Endothelial cell of umbilical vein (primary cell): ENCODE data around the gene LRFN2. TPM values are rescaled to one million over a fixed set of nuclear protein-coding genes. Genes with fewer than 3 reads are reported as not detected.

Source experiments
- BruUV-seq: library from RNA; stranded (reverse); fragments of 400-500 nt; replicated peaks from 2 replicates; lab custom pipeline; 2021; lab: Mats Ljungman, UMichigan
- CTCF ChIA-PET: fragments of 300-600, 350-600 bp; sonication (Branson Sonifier 250); formaldehyde crosslinking; loops from one replicate; lab custom pipeline; 2021; ENCODE audit warnings: antibody characterized with exemption, inconsistent platforms; lab: Charles Lee
- POLR2A ChIA-PET: fragments of 300-600, 350-600 bp; sonication (Branson Sonifier 250); formaldehyde crosslinking; loops from one replicate; lab custom pipeline; 2021; ENCODE audit warnings: antibody characterized with exemption, inconsistent platforms; lab: Charles Lee
- DNase-seq: peaks from one replicate; pipeline ENCODE4 v3.0.0-alpha.2; 2011; ENCODE audit warnings: low read depth, low spot score
- FAIRE-seq: peaks from 2 replicates; lab custom pipeline; 2011; peaks lifted over from hg19 to GRCh38; lab: Jason Lieb, UNC
- H2AFZ ChIP-seq: 2 replicates; pipeline ENCODE4 v1.6.0; 2012; ENCODE audit warnings: low read depth, low read length, control low read depth, inconsistent platforms
- H3K27ac ChIP-seq: 2 replicates; pipeline ENCODE4 v1.5.1; 2011; ENCODE audit warnings: low read depth, mild to moderate bottlenecking, control low read depth, low read length, moderate library complexity; ENCODE audit not compliant: insufficient read depth
- H3K27me3 ChIP-seq, 2 experiments: 2 replicates each; pipeline versions ENCODE4 v1.6.0 to v1.6.1; 2011; ENCODE audit warnings: low read length in 2 of 2, mixed read lengths in 1 of 2; ENCODE audit not compliant: control insufficient read depth in 2 of 2, insufficient read depth in 2 of 2
- H3K36me3 ChIP-seq, 2 experiments: 2 replicates in 1 of 2; 3 replicates in 1 of 2; pipeline ENCODE4 v1.5.1; 2011; ENCODE audit warnings: low read length in 2 of 2, mild to moderate bottlenecking in 1 of 2, moderate library complexity in 1 of 2; ENCODE audit not compliant: control insufficient read depth in 2 of 2, insufficient read depth in 2 of 2; ENCODE audit errors: extremely low read depth in 1 of 2
- H3K4me1 ChIP-seq: 3 replicates; pipeline ENCODE4 v1.5.1; 2011; ENCODE audit warnings: mild to moderate bottlenecking, low read length; ENCODE audit not compliant: control insufficient read depth, insufficient read depth; ENCODE audit errors: extremely low read depth
- H3K4me2 ChIP-seq: 2 replicates; pipeline ENCODE4 v1.6.1; 2011; ENCODE audit warnings: low read length, control low read depth, mixed read lengths; ENCODE audit not compliant: insufficient read depth
- H3K4me3 ChIP-seq, 3 experiments: fragments of 200-600 bp in 1 of 3; sonication (generic), shearing (Covaris generic) in 1 of 3; replicated peaks in 1 of 3; 2 replicates each; pipeline ENCODE4 v1.5.1; 2011 to 2016; ENCODE audit warnings: control low read depth in 3 of 3, low read length in 3 of 3, mild to moderate bottlenecking in 2 of 3, inconsistent platforms in 1 of 3, low read depth in 1 of 3, moderate library complexity in 1 of 3; ENCODE audit not compliant: insufficient read depth in 1 of 3
- H3K79me2 ChIP-seq: 2 replicates; pipeline ENCODE4 v1.6.0; 2012; ENCODE audit warnings: low read length, inconsistent platforms; ENCODE audit not compliant: control insufficient read depth, insufficient read depth
- H3K9ac ChIP-seq: replicated peaks from 2 replicates; pipeline ENCODE3; 2011; ENCODE audit warnings: low read length, control low read depth; ENCODE audit not compliant: insufficient read depth; ENCODE audit errors: extremely low read depth
- H3K9me1 ChIP-seq: replicated peaks from 3 replicates; pipeline ENCODE4 v1.6.0; 2011; ENCODE audit warnings: mild to moderate bottlenecking, low read length; ENCODE audit not compliant: control insufficient read depth, insufficient read depth; ENCODE audit errors: extremely low read depth
- H3K9me3 ChIP-seq: replicated peaks from 2 replicates; pipeline ENCODE4 v1.5.1; 2012; ENCODE audit warnings: low read length, inconsistent platforms; ENCODE audit not compliant: control insufficient read depth, insufficient read depth
- H4K20me1 ChIP-seq: replicated peaks from 2 replicates; pipeline ENCODE3; 2011; ENCODE audit warnings: mild to moderate bottlenecking, low read length; ENCODE audit not compliant: control insufficient read depth, insufficient read depth; ENCODE audit errors: extremely low read depth
- CTCF ChIP-seq, 2 donors: IDR thresholded peaks; 1 replicate in 1 of 2; 2 replicates in 1 of 2; pipeline ENCODE4 v1.5.1; 2011; ENCODE audit warnings: low read length in 2 of 2, mild to moderate bottlenecking in 2 of 2, moderate library complexity in 2 of 2, control low read depth in 1 of 2, inconsistent platforms in 1 of 2, low read depth in 1 of 2; ENCODE audit not compliant: insufficient read depth in 1 of 2; ENCODE audit errors: extremely low read depth in 1 of 2
- EZH2 ChIP-seq: IDR thresholded peaks from 2 replicates; pipeline ENCODE4 v1.6.1; 2012; ENCODE audit warnings: borderline replicate concordance, low read depth, mild to moderate bottlenecking, moderate library complexity, low read length, inconsistent platforms; ENCODE audit not compliant: severe bottlenecking
- FOS ChIP-seq: IDR thresholded peaks from 2 replicates; pipeline ENCODE4 v1.6.1; 2011; ENCODE audit warnings: mild to moderate bottlenecking, low read length, moderate library complexity, borderline replicate concordance; ENCODE audit not compliant: insufficient read depth
- GATA2 ChIP-seq: IDR thresholded peaks from 2 replicates; pipeline ENCODE4 v1.7.0; 2011; ENCODE audit warnings: low read depth, mild to moderate bottlenecking, moderate library complexity, mixed read lengths, low read length; ENCODE audit not compliant: insufficient read length, insufficient read depth
- JUN ChIP-seq: IDR thresholded peaks from 2 replicates; pipeline ENCODE4 v1.6.1; 2011; ENCODE audit warnings: borderline replicate concordance, low read depth; ENCODE audit not compliant: insufficient read length, insufficient read depth
- MAX ChIP-seq: IDR thresholded peaks from 2 replicates; pipeline ENCODE4 v1.6.1; 2011; ENCODE audit not compliant: insufficient read depth, insufficient read length
- MYC ChIP-seq: IDR thresholded peaks from one replicate; pipeline ENCODE4 v1.6.1; 2011; ENCODE audit warnings: mild to moderate bottlenecking, low read depth, low read length
- POLR2A ChIP-seq: IDR thresholded peaks from 2 replicates; pipeline ENCODE4 v1.6.1; 2012; ENCODE audit warnings: low read depth, mild to moderate bottlenecking, control low read depth, low read length
- POLR2AphosphoS5 ChIP-seq: IDR thresholded peaks from 2 replicates; pipeline ENCODE4 v1.6.1; 2012; ENCODE audit warnings: low read depth, mild to moderate bottlenecking, control low read depth, low read length, moderate library complexity; ENCODE audit not compliant: insufficient read depth
- dilution Hi-C: fragments of 300-500 bp; cut with MboI; formaldehyde crosslinking; loops from one replicate; pipeline ENCODE4 v1.15.0; 2019; ENCODE audit warnings: low sequenced_read_pairs; ENCODE audit not compliant: extremely low pct_ligation_motif_present
- intact Hi-C: fragments of 100-400 bp; cut with micrococcal nuclease; formaldehyde crosslinking; loops from one replicate; pipeline ENCODE4 v1.10.0; 2022
- polyA plus RNA-seq, 4 experiments: library from polyadenylated mRNA; depleted of rRNA in 3 of 4; stranded (reverse) in 3 of 4; unstranded in 1 of 4; fragments of >200 nt; gene quantifications; 2 replicates each; pipeline versions ENCODE4 v1.2.1 to v1.2.3, GENCODE V29; 2011 to 2012; ENCODE audit warnings: missing spikeins in 1 of 4
- total RNA-seq: library from RNA; stranded (reverse); gene quantifications from 2 replicates; pipeline ENCODE4 v1.2.3, GENCODE V29; 2021

Gene LRFN2
- total and polyA plus RNA-seq, 2 donors (not counting 3 experiments of a cell fraction or from before 2014, with no cell fraction given): not detected

- no peak for FAIRE-seq
Observed at GRCh38 chr6:40444312-40444711, 142.9 kb downstream of the LRFN2 start.

More at GRCh38 chr6:40444312-40444711, 142.9 kb downstream of the LRFN2 start:
- H3K4me3 ChIP-seq: no peak overlapping the region
- no peak overlapping the region for H3K9ac ChIP-seq
- dilution Hi-C loops: no loop called here
- TF ChIP-seq POLR2AphosphoS5 (no peak), FOS (no peak), MAX (no peak), EZH2 (no peak), JUN (no peak), MYC (no peak), CTCF (IDR thresholded peaks at IDR 0.05; ENCODE audit: extremely low read depth in 1 of 2, insufficient read depth in 1 of 2, low read depth in 1 of 2, low read length in 2 of 2) (no peak), POLR2A (no peak), GATA2 (no peak)
- H3K9me3 ChIP-seq: no peaks in the 10 kb centered on the region
- no peak overlapping the region for H3K4me2 ChIP-seq
- H4K20me1 ChIP-seq: no peaks in the 10 kb centered on the region
- no peaks in the 10 kb centered on the region for H3K9me1 ChIP-seq
- no TSS peak for BruUV-seq
- H3K4me1 ChIP-seq: no peaks in the 10 kb centered on the region
- H2AFZ ChIP-seq: no peak overlapping the region
- no peaks in the 10 kb centered on the region for H3K27me3 ChIP-seq
- intact Hi-C loops: no loop called here
- H3K27ac ChIP-seq: no peak overlapping the region
- ChIA-PET POLR2A (no interaction called here), CTCF (no interaction called here)
- no peaks in the 10 kb centered on the region for H3K36me3 ChIP-seq
- no peak for DNase-seq
- H3K79me2 ChIP-seq: no peaks in the 10 kb centered on the region
